ENCODE data around the gene SRGAP3.

The SRGAP3 gene

DNA sequence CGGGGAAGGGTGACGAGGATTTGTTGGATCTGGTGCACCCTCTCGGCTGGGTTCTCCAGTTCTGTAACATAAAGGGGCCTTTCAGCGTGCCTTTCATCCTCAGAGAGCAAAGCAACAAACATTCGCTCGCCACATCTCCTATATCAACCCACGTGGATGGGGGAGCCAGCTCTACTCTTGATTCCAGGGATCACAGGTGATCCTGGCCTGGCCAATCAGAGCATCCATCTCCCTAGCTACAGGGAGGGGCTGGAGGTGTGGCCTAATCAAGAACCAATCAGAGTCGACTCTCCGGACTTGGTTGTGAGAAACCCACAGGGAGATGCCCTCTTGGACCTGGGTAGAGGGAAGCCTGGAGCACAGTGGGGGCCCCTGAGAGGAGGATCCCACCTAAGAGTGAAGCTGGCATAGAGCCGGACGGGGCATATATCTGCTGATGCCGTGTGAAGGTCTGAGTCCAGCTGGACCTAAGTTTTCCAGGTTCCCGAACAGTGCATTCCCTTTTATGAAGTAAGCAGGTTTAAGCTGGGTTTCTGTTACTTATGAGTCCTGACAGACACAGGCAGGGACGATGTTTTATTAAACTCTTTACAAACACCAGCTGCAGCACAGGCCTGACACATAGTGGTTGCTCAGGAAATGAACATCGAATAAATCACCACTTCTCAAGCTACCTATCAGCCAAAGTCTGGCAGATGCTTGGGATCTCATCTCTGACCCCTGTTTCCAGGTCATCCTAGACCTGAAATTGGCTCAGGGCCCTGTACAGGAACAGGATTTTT is 235.5 kb downstream of the SRGAP3 start:
- Histone ChIP-seq H3K4me1 (ENCODE audit: control insufficient read depth, insufficient read depth, low read length) (no peaks in the 10 kb centered on the region), H3K9me3 (ENCODE audit: control insufficient read depth, insufficient read depth, low read depth, low read length) (no peaks in the 10 kb centered on the region), H3K36me3 (ENCODE audit: control insufficient read depth in 2 of 2, insufficient read depth in 1 of 2, low read length in 2 of 2) (peaks cover 0 to 9% of the 10 kb centered on the region in 2 experiments; a peak in 1 of 3 replicates), H3K27ac (ENCODE audit: extremely low read depth, low read depth, low read length) (no peak overlapping the region), H3K4me3 (ENCODE audit: low read depth, low read length) (no peak overlapping the region)
- POLR2A ChIA-PET, result no interaction called here
- TF ChIP-seq ZNF211 (tag by site-specific recombination; IDR thresholded peaks at IDR 0.05; ENCODE audit: low read depth) (no peak), ZNF548 (tag by site-specific recombination; IDR thresholded peaks at IDR 0.05) (no peak), GLI2 (tag by site-specific recombination; IDR thresholded peaks at IDR 0.05; ENCODE audit: borderline replicate concordance, low read depth) (no peak), ZNF138 (tag by site-specific recombination; IDR thresholded peaks at IDR 0.05; ENCODE audit: borderline replicate concordance) (no peak), ZNF133 (tag by site-specific recombination; IDR thresholded peaks at IDR 0.05) (no peak), ZNF626 (tag by site-specific recombination; IDR thresholded peaks at IDR 0.05) (no peak)
- TF ChIP-seq, protein P1, sequence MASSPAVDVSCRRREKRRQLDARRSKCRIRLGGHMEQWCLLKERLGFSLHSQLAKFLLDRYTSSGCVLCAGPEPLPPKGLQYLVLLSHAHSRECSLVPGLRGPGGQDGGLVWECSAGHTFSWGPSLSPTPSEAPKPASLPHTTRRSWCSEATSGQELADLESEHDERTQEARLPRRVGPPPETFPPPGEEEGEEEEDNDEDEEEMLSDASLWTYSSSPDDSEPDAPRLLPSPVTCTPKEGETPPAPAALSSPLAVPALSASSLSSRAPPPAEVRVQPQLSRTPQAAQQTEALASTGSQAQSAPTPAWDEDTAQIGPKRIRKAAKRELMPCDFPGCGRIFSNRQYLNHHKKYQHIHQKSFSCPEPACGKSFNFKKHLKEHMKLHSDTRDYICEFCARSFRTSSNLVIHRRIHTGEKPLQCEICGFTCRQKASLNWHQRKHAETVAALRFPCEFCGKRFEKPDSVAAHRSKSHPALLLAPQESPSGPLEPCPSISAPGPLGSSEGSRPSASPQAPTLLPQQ (tag by site-specific recombination; IDR thresholded peaks at IDR 0.05), result no peak
- TF ChIP-seq, protein P2, sequence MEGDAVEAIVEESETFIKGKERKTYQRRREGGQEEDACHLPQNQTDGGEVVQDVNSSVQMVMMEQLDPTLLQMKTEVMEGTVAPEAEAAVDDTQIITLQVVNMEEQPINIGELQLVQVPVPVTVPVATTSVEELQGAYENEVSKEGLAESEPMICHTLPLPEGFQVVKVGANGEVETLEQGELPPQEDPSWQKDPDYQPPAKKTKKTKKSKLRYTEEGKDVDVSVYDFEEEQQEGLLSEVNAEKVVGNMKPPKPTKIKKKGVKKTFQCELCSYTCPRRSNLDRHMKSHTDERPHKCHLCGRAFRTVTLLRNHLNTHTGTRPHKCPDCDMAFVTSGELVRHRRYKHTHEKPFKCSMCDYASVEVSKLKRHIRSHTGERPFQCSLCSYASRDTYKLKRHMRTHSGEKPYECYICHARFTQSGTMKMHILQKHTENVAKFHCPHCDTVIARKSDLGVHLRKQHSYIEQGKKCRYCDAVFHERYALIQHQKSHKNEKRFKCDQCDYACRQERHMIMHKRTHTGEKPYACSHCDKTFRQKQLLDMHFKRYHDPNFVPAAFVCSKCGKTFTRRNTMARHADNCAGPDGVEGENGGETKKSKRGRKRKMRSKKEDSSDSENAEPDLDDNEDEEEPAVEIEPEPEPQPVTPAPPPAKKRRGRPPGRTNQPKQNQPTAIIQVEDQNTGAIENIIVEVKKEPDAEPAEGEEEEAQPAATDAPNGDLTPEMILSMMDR (tag by site-specific recombination; IDR thresholded peaks at IDR 0.05), result peak; percentile 7; the same call in 1 of the 2 replicates
- CTCF ChIA-PET, result interaction anchor here (0.7 to 2.0 kb wide), 5 partner anchors 26 to 350 kb away, joined by 3 to 18 read pairs (median 3); no protein-coding TSS in a partner anchor

DNA sequence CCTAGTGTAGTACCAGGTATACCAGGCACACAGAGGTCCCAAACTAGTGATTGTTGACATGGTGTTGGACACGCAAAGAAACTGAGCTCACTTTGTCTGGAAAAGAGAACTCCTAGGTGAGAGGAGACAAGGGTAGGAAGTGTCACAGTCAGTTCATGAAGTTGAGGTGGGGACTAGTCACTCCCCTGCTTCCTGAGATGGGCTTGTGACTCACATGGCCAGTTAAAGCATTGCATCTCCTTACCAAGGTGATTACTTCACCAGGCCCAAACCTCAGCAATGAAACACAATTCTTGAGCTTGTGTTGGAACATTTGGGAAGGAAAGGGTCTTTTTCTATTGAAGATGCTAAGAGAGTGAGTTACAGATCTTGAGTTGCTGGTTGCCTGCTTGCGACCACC is 236.9 kb downstream of the SRGAP3 start:
- no peak overlapping the region for H3K4me3 ChIP-seq (ENCODE audit: low read depth, low read length)
- no peak for TF ChIP-seq ZNF394 (tag by site-specific recombination; IDR thresholded peaks at IDR 0.05; ENCODE audit: borderline replicate concordance)
- TF ChIP-seq KLF16 (tag by site-specific recombination; IDR thresholded peaks at IDR 0.05), result no peak
- no peak for TF ChIP-seq ZNF221 (tag by site-specific recombination; IDR thresholded peaks at IDR 0.05; ENCODE audit: borderline replicate concordance)
- TF ChIP-seq SALL2 (tag by site-specific recombination; IDR thresholded peaks at IDR 0.05; ENCODE audit: borderline replicate concordance), result no peak
- no peak for TF ChIP-seq FEZF1 (tag by site-specific recombination; IDR thresholded peaks at IDR 0.05)
- TF ChIP-seq ZNF660 (tag by site-specific recombination; IDR thresholded peaks at IDR 0.05), result no peak
- H3K9me3 ChIP-seq (ENCODE audit: control insufficient read depth, insufficient read depth, low read depth, low read length), result no peaks in the 10 kb centered on the region
- peaks cover 0 to 9% of the 10 kb centered on the region in 2 experiments; a peak in 1 of 3 replicates for H3K36me3 ChIP-seq (ENCODE audit: control insufficient read depth in 2 of 2, insufficient read depth in 1 of 2, low read length in 2 of 2)
- POLR2A ChIA-PET, result no interaction called here
- CTCF ChIA-PET, result interaction anchor here (0.6 to 1.5 kb wide), 3 partner anchors 25 to 371 kb away, joined by 5 to 7 read pairs (median 7); no protein-coding TSS in a partner anchor
- no peaks in the 10 kb centered on the region for H3K4me1 ChIP-seq (ENCODE audit: control insufficient read depth, insufficient read depth, low read length)
- H3K27ac ChIP-seq (ENCODE audit: extremely low read depth, low read depth, low read length), result no peak overlapping the region

DNA sequence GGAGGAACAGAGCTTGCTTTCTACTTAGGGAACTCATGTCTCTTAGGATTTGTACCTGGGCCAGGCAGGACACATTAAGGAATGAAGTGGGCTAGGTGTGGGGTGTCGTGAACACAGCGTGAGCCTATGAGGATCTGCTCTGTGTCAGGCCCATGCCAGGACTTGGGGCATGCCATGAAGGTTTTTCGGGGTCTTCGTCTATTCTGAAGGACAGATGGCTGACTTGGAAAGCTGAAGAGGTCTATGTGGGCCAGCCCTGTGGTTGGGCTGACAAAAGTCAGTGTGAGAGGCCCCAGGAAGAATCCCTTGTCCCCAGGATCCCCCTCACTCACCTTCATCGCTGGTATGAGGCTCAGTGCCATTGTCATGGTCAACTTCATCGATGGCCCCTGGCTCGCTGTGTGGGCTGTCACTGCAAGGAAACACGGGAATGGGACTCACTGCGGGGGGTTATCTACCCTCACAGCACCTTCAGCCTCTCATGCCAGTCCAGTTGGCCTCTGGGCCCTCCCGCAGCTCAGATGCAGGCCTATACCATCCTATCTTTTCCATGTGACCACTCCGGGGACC is 239.4 kb downstream of the SRGAP3 start:
- ChIA-PET POLR2A (no interaction called here), CTCF (interaction anchor here (0.8 to 1.0 kb wide), 2 partner anchors 16 to 21 kb away, joined by 3 to 4 read pairs; no protein-coding TSS in a partner anchor)
- Histone ChIP-seq H3K4me1 (ENCODE audit: control insufficient read depth, insufficient read depth, low read length) (no peaks in the 10 kb centered on the region), H3K4me3 (ENCODE audit: low read depth, low read length) (no peak overlapping the region), H3K36me3 (ENCODE audit: control insufficient read depth in 2 of 2, insufficient read depth in 1 of 2, low read length in 2 of 2) (peaks cover 0 to 9% of the 10 kb centered on the region in 2 experiments; a peak in 1 of 3 replicates), H3K9me3 (ENCODE audit: control insufficient read depth, insufficient read depth, low read depth, low read length) (no peaks in the 10 kb centered on the region), H3K27ac (ENCODE audit: extremely low read depth, low read depth, low read length) (no peak overlapping the region)
- TF ChIP-seq, protein P3, sequence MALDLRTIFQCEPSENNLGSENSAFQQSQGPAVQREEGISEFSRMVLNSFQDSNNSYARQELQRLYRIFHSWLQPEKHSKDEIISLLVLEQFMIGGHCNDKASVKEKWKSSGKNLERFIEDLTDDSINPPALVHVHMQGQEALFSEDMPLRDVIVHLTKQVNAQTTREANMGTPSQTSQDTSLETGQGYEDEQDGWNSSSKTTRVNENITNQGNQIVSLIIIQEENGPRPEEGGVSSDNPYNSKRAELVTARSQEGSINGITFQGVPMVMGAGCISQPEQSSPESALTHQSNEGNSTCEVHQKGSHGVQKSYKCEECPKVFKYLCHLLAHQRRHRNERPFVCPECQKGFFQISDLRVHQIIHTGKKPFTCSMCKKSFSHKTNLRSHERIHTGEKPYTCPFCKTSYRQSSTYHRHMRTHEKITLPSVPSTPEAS (tag by site-specific recombination; IDR thresholded peaks at IDR 0.05), result no peak
- TF ChIP-seq, protein P4, sequence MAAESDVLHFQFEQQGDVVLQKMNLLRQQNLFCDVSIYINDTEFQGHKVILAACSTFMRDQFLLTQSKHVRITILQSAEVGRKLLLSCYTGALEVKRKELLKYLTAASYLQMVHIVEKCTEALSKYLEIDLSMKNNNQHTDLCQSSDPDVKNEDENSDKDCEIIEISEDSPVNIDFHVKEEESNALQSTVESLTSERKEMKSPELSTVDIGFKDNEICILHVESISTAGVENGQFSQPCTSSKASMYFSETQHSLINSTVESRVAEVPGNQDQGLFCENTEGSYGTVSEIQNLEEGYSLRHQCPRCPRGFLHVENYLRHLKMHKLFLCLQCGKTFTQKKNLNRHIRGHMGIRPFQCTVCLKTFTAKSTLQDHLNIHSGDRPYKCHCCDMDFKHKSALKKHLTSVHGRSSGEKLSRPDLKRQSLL (tag by site-specific recombination; IDR thresholded peaks at IDR 0.05), result no peak
- TF ChIP-seq OVOL3 (tag by site-specific recombination; IDR thresholded peaks at IDR 0.05) (no peak), ZFHX2 (tag by site-specific recombination; conservative IDR thresholded peaks at IDR 0.05) (no peak), ZBTB17 (tag by site-specific recombination; IDR thresholded peaks at IDR 0.05) (no peak), MYNN (tag by site-specific recombination; IDR thresholded peaks at IDR 0.05; ENCODE audit: borderline replicate concordance) (no peak), ZNF423 (tag by site-specific recombination; IDR thresholded peaks at IDR 0.05) (no peak)
- TF ChIP-seq, protein P5, sequence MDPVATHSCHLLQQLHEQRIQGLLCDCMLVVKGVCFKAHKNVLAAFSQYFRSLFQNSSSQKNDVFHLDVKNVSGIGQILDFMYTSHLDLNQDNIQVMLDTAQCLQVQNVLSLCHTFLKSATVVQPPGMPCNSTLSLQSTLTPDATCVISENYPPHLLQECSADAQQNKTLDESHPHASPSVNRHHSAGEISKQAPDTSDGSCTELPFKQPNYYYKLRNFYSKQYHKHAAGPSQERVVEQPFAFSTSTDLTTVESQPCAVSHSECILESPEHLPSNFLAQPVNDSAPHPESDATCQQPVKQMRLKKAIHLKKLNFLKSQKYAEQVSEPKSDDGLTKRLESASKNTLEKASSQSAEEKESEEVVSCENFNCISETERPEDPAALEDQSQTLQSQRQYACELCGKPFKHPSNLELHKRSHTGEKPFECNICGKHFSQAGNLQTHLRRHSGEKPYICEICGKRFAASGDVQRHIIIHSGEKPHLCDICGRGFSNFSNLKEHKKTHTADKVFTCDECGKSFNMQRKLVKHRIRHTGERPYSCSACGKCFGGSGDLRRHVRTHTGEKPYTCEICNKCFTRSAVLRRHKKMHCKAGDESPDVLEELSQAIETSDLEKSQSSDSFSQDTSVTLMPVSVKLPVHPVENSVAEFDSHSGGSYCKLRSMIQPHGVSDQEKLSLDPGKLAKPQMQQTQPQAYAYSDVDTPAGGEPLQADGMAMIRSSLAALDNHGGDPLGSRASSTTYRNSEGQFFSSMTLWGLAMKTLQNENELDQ (tag by site-specific recombination; IDR thresholded peaks at IDR 0.05; ENCODE audit: low read depth), result no peak
